ENCODE data around the gene CMTM2.
A peak's percentile ranks its signal among the peaks of the same experiment; 100 is the strongest.
"Not testable (repeated sequence)": the region's sequence is repeated elsewhere in the genome, so short reads cannot be mapped to it uniquely, and the experiment has no call there.

Gene CMTM2

GRCh38 chr16:66581246-66581952 is 2.1 kb downstream of the CMTM2 start:
- DNase-seq = no peak

- peak in 1 of 58 donors; percentile 27 for DNase-seq
Observed at GRCh38 chr16:66585481-66586239, 6.4 kb downstream of the CMTM2 start.

GRCh38 chr16:66587881-66588600 is 8.8 kb downstream of the CMTM2 start:
- DNase-seq = peak in 1 of 58 donors; percentile 11

GRCh38 chr16:66588981-66589713 is 9.9 kb downstream of the CMTM2 start:
- DNase-seq = peak in 12 of 58 donors; percentile 8 to 52 (median 21)

GRCh38 chr16:66590322-66590721 is 11.1 kb downstream of the CMTM2 start:
- no peak for DNase-seq

GRCh38 chr16:66591018-66591417 is 11.8 kb downstream of the CMTM2 start:
- DNase-seq = no peak

GRCh38 chr16:66592241-66592640 is 13.0 kb downstream of the CMTM2 start:
- no peak for DNase-seq

GRCh38 chr16:66592814-66593213 is 13.6 kb downstream of the CMTM2 start:
- DNase-seq = no peak

- DNase-seq = no peak
Observed at GRCh38 chr16:66594739-66595138, 15.5 kb downstream of the CMTM2 start.

- DNase-seq = not testable (repeated sequence)
Observed at GRCh38 chr16:66596559-66596958, 17.3 kb downstream of the CMTM2 start.

GRCh38 chr16:66596986-66597848 is 18.0 kb downstream of the CMTM2 start:
- no peak for DNase-seq

GRCh38 chr16:66598111-66598510 is 18.8 kb downstream of the CMTM2 start:
- DNase-seq = no peak

- no peak for DNase-seq
Observed at GRCh38 chr16:66599726-66600125, 20.5 kb downstream of the CMTM2 start.

GRCh38 chr16:66600477-66600876 is 21.2 kb downstream of the CMTM2 start:
- no peak for DNase-seq

- no peak for DNase-seq
Observed at GRCh38 chr16:66601471-66601870, 22.2 kb downstream of the CMTM2 start.

- peak in 10 of 58 donors; percentile 13 to 60 (median 30) for DNase-seq
Observed at GRCh38 chr16:66603537-66604375, 24.5 kb downstream of the CMTM2 start.

GRCh38 chr16:66604376-66605176 is 25.3 kb downstream of the CMTM2 start, which contains the start of gene CMTM3:
CMTM3 (plus strand) TSS chr16:66604704; CDS start chr16:66604806, 102 bp downstream.
- peak in 16 of 58 donors; percentile 14 to 60 (median 43) for DNase-seq

All from anterior cingulate cortex (tissue), 58 donors.